Measurements from ENCODE around the gene CUZD1.

- TF ChIP-seq CSRNP3 (CRISPR knock-in tag; IDR thresholded peaks at IDR 0.05) = no peak
- no peak for TF ChIP-seq ARNTL (CRISPR knock-in tag; IDR thresholded peaks at IDR 0.05; ENCODE audit: borderline replicate concordance, low read depth)
- no peak for TF ChIP-seq TSHZ2 (CRISPR knock-in tag; IDR thresholded peaks at IDR 0.05)
- TF ChIP-seq, protein P1, sequence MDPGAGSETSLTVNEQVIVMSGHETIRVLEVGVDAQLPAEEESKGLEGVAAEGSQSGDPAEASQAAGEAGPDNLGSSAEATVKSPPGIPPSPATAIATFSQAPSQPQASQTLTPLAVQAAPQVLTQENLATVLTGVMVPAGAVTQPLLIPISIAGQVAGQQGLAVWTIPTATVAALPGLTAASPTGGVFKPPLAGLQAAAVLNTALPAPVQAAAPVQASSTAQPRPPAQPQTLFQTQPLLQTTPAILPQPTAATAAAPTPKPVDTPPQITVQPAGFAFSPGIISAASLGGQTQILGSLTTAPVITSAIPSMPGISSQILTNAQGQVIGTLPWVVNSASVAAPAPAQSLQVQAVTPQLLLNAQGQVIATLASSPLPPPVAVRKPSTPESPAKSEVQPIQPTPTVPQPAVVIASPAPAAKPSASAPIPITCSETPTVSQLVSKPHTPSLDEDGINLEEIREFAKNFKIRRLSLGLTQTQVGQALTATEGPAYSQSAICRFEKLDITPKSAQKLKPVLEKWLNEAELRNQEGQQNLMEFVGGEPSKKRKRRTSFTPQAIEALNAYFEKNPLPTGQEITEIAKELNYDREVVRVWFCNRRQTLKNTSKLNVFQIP (CRISPR knock-in tag; IDR thresholded peaks at IDR 0.05; ENCODE audit: borderline replicate concordance, low read depth) = no peak
- TF ChIP-seq ZNF70 (CRISPR knock-in tag; IDR thresholded peaks at IDR 0.05) = no peak
- no peak for TF ChIP-seq CREB5 (CRISPR knock-in tag; IDR thresholded peaks at IDR 0.05; ENCODE audit: low read depth)
Observed at GRCh38 chr10:122802282-122802681, 43.4 kb downstream of the CUZD1 start.
